Lung (tissue), 12 donors: ENCODE data around the gene DEPP1. TPM values are rescaled to one million over a fixed set of nuclear protein-coding genes. Genes with fewer than 3 reads are reported as not detected.

Source experiments
- ATAC-seq: fragments of 200-7000 bp; cut with Tn5 transposase; one replicate; pipeline ENCODE4 v1.9.1; 2020; ENCODE audit warnings: moderate number of reproducible peaks; ENCODE audit not compliant: insufficient read depth, low FRiP score
- DNase-seq, 3 donors: peaks; one replicate each; pipeline ENCODE4 v3.0.0-alpha.2; 2013 to 2017
- H3K27ac ChIP-seq, 2 donors: one replicate each; pipeline ENCODE4 v1.5.1; 2013; ENCODE audit warnings: mild to moderate bottlenecking in 2 of 2, moderate library complexity in 2 of 2, control low read depth in 1 of 2, inconsistent platforms in 1 of 2, low read depth in 1 of 2, low read length in 1 of 2
- H3K27me3 ChIP-seq, 3 donors: one replicate each; pipeline ENCODE4 v1.5.1; 2013; ENCODE audit warnings: low read length in 2 of 3; ENCODE audit not compliant: control insufficient read depth in 3 of 3, insufficient read depth in 3 of 3
- H3K36me3 ChIP-seq, 4 donors: one replicate each; pipeline ENCODE4 v1.5.1; 2013; ENCODE audit warnings: low read length in 4 of 4, mild to moderate bottlenecking in 1 of 4, moderate library complexity in 1 of 4; ENCODE audit not compliant: control insufficient read depth in 4 of 4, insufficient read depth in 4 of 4
- H3K4me1 ChIP-seq, 5 donors: one replicate each; pipeline ENCODE4 v1.5.1; 2013; ENCODE audit warnings: low read length in 5 of 5, mild to moderate bottlenecking in 2 of 5, moderate library complexity in 1 of 5; ENCODE audit not compliant: control insufficient read depth in 5 of 5, insufficient read depth in 5 of 5
- H3K4me3 ChIP-seq: one replicate; pipeline ENCODE4 v1.5.1; 2013; ENCODE audit warnings: mild to moderate bottlenecking, control low read depth, moderate library complexity
- H3K9ac ChIP-seq, 2 donors: one replicate each; pipeline ENCODE4 v1.5.1; 2013; ENCODE audit warnings: low read length in 2 of 2, control low read depth in 1 of 2; ENCODE audit not compliant: insufficient read depth in 1 of 2
- H3K9me3 ChIP-seq, 4 donors: one replicate each; pipeline ENCODE4 v1.5.1; 2013; ENCODE audit warnings: low read length in 3 of 4, mild to moderate bottlenecking in 1 of 4, moderate library complexity in 1 of 4; ENCODE audit not compliant: control insufficient read depth in 4 of 4, insufficient read depth in 3 of 4
- CTCF ChIP-seq: IDR thresholded peaks from 2 replicates; pipeline ENCODE4 v1.5.1; 2012; ENCODE audit warnings: mild to moderate bottlenecking; ENCODE audit errors: control extremely low read depth, extremely low read depth
- whole genome bisulfite sequencing, 2 donors: extraction: QIAGEN DNeasy Blood & Tissue Kit; methylation state at CpG; one replicate each; pipeline ENCODE4 v1.1.7; 2013; 5-methylcytosine and 5-hydroxymethylcytosine counted together
- polyA plus RNA-seq, 2 donors: library from polyadenylated mRNA; stranded (reverse); fragments of 200-250 nt; gene quantifications; one replicate each; pipeline ENCODE4 v1.2.1, GENCODE V29; 2013
- total RNA-seq, 2 donors: library from RNA; depleted of rRNA in 1 of 2; stranded (reverse); fragments of >200 nt in 1 of 2; gene quantifications; one replicate each; pipeline ENCODE4 v1.2.1, GENCODE V29; 2014 to 2021
- donor health status: control.
- donor health status: control.
- donor health status: Bipolar disorder and iron deficiency.
- donor health status: healthy.
- donor health status: DM: yes; HTN: yes; CAD: no.

DEPP1 gene
- total and polyA plus RNA-seq, 4 donors = 37.0 to 149 (median 70.1) TPM

- no peak overlapping the region for H3K27ac ChIP-seq
- H3K4me1 ChIP-seq = peaks cover 2 to 26% (median 16%) of the 10 kb centered on the region in 5 donors
- no peaks in the 10 kb centered on the region for H3K27me3 ChIP-seq
- no peak overlapping the region for H3K9ac ChIP-seq
- DNase-seq = no peak
- H3K9me3 ChIP-seq = no peaks in the 10 kb centered on the region
- H3K36me3 ChIP-seq = peaks cover 0 to 3% (median under 1%) of the 10 kb centered on the region in 4 donors
- H3K4me3 ChIP-seq = no peak overlapping the region
- ATAC-seq = no peak
- WGBS, 2 donors = 90 to 92% methylated on average over 8 of the region's 8 CpGs
- no peak for TF ChIP-seq CTCF
Measured at GRCh38 chr10:44955413-44956070, 23.1 kb downstream of the DEPP1 start.

GRCh38 chr10:44954962-44955361, 23.6 kb downstream of the DEPP1 start:
- no peak overlapping the region for H3K27ac ChIP-seq
- H3K36me3 ChIP-seq = peaks cover 0 to 3% (median under 1%) of the 10 kb centered on the region in 4 donors
- ATAC-seq = no peak
- no peak overlapping the region for H3K9ac ChIP-seq
- TF ChIP-seq CTCF = no peak
- H3K27me3 ChIP-seq = no peaks in the 10 kb centered on the region
- no peaks in the 10 kb centered on the region for H3K9me3 ChIP-seq
- no peak for DNase-seq
- no peak overlapping the region for H3K4me3 ChIP-seq
- H3K4me1 ChIP-seq = peaks cover 2 to 26% (median 16%) of the 10 kb centered on the region in 5 donors

- Histone ChIP-seq H3K36me3 (peaks cover 0 to 3% (median under 1%) of the 10 kb centered on the region in 4 donors), H3K4me1 (peaks cover 2 to 29% (median 24%) of the 10 kb centered on the region in 5 donors), H3K9me3 (no peaks in the 10 kb centered on the region), H3K4me3 (no peak overlapping the region), H3K9ac (no peak overlapping the region), H3K27ac (no peak overlapping the region), H3K27me3 (no peaks in the 10 kb centered on the region)
- ATAC-seq = no peak
- no peak for DNase-seq
- TF ChIP-seq CTCF = no peak
Measured at GRCh38 chr10:44954042-44954441, 24.6 kb downstream of the DEPP1 start.

GRCh38 chr10:44952779-44953231, 25.8 kb downstream of the DEPP1 start:
- peaks cover 2 to 28% (median 16%) of the 10 kb centered on the region in 5 donors for H3K4me1 ChIP-seq
- H3K27ac ChIP-seq = no peak overlapping the region
- DNase-seq (no peak), ATAC-seq (no peak)
- no peak overlapping the region for H3K4me3 ChIP-seq
- TF ChIP-seq CTCF = no peak
- H3K9ac ChIP-seq = no peak overlapping the region
- H3K9me3 ChIP-seq = no peaks in the 10 kb centered on the region
- WGBS, 2 donors = 57 to 80% methylated on average over 2 of the region's 2 CpGs
- H3K36me3 ChIP-seq = peaks cover 0 to 3% (median under 1%) of the 10 kb centered on the region in 4 donors
- no peaks in the 10 kb centered on the region for H3K27me3 ChIP-seq
